K562 (cell line): ENCODE measurements around the gene ZBTB25. TPM values are rescaled to one million over a fixed set of nuclear protein-coding genes. Genes with fewer than 3 reads are reported as not detected.

Experiments used
- SFPQ ChIP-seq: fragments of 200-400 bp; formaldehyde crosslinking; IDR thresholded peaks from 2 replicates; pipeline ENCODE4 v1.6.1; 2017; ENCODE audit warnings: mild to moderate bottlenecking, low read depth, low read length, moderate library complexity
- TCF7L2 ChIP-seq: fragments of 150-350 bp; IDR thresholded peaks from 2 replicates; pipeline ENCODE4 v1.6.1; 2016; ENCODE audit warnings: low read depth, mild to moderate bottlenecking, low read length, moderate library complexity
- polyA plus RNA-seq, 8 experiments: library from polyadenylated mRNA; depleted of rRNA in 4 of 8; stranded (reverse) in 5 of 8; unstranded in 3 of 8; fragments of >200 nt; fragmentation: Nextera tagmentation in 2 of 8; fragmentation: Illumina TruSeq in 1 of 8; extraction: Ambion mirVana in 2 of 8; extraction: Trizol in 1 of 8; gene quantifications; 2 replicates each; pipeline versions ENCODE4 v1.2.1 to v1.2.3, GENCODE V29; 2011 to 2014; ENCODE audit warnings: inconsistent platforms in 1 of 8, missing spikeins in 1 of 8
- small RNA-seq: library from RNA; depleted of rRNA; stranded (forward); fragments of <200 nt; gene quantifications from one replicate; pipeline ENCODE3, GENCODE V24; 2014
- total RNA-seq, 7 experiments: library from RNA; depleted of rRNA in 6 of 7; stranded (reverse); fragments of >200 nt in 6 of 7; fragmentation: Illumina TruSeq in 2 of 7; extraction: Trizol in 2 of 7; gene quantifications; 2 replicates each; pipeline versions ENCODE4 v1.2.1 to v1.2.3, GENCODE V29; 2011 to 2021; ENCODE audit warnings: low replicate concordance in 1 of 7

ZBTB25 gene
- total and polyA plus RNA-seq, 9 of the 15 experiments (the other 6 are each of a cell fraction or from before 2014, with no cell fraction given): 0.61 to 3.9 (median 2.3) TPM

- TF ChIP-seq SFPQ (no peak), TCF7L2 (no peak)
- TF ChIP-seq, all 486 proteins: peak for 0
Observed at GRCh38 chr14:64400829-64401459, 102.7 kb downstream of the ZBTB25 start (continued).

Small RNAs within 50 kb of the gene (small RNA-seq; reads per million reads assigned to genes)
- gene AL049869.4: not detected

Other genes with a start within 250 kb of the ZBTB25 start
- gene ESR2, start 209.5 kb downstream of the ZBTB25 start, total RNA-seq (2014; rRNA removed): 2.0 and 2.1 TPM in 2 replicates
- gene ESR2, start 209.5 kb downstream of the ZBTB25 start, total RNA-seq (2014; rRNA removed; fragmentation: Illumina TruSeq; extraction: Trizol): 2.6 and 2.7 TPM in 2 replicates
- 2.0 and 2.1 TPM in 2 replicates for gene ESR2, start 209.5 kb downstream of the ZBTB25 start, total RNA-seq (2015; rRNA removed; fragmentation: Illumina TruSeq; extraction: Trizol)
- gene ESR2, start 209.5 kb downstream of the ZBTB25 start, total RNA-seq (2021): 3.0 and 3.6 TPM in 2 replicates
- 0.16 and 0.36 TPM in 2 replicates for gene ESR2, start 209.5 kb downstream of the ZBTB25 start, polyA plus RNA-seq (2011; rRNA removed)
- gene ESR2, start 209.5 kb downstream of the ZBTB25 start, polyA plus RNA-seq (2014; fragmentation: Illumina TruSeq; extraction: Trizol): 1.9 and 2.0 TPM in 2 replicates
- under 1 TPM; 0.07 to 0.15 TPM for gene ESR2, start 209.5 kb downstream of the ZBTB25 start, polyA plus RNA-seq (2014; fragmentation: Nextera tagmentation; extraction: Ambion mirVana)
- gene ESR2, start 209.5 kb downstream of the ZBTB25 start, polyA plus RNA-seq (2014; rRNA removed): 2.8 and 3.8 TPM in 2 replicates
- 93.9 and 117 TPM in 2 replicates for gene MTHFD1, start 115.5 kb downstream of the ZBTB25 start, total RNA-seq (2014; rRNA removed)
- 81.4 and 85.0 TPM in 2 replicates for gene MTHFD1, start 115.5 kb downstream of the ZBTB25 start, total RNA-seq (2014; rRNA removed; fragmentation: Illumina TruSeq; extraction: Trizol)
- 79.2 and 82.3 TPM in 2 replicates for gene MTHFD1, start 115.5 kb downstream of the ZBTB25 start, total RNA-seq (2015; rRNA removed; fragmentation: Illumina TruSeq; extraction: Trizol)
- gene MTHFD1, start 115.5 kb downstream of the ZBTB25 start, total RNA-seq (2021): 158 and 161 TPM in 2 replicates
- 58.4 and 66.7 TPM in 2 replicates for gene MTHFD1, start 115.5 kb downstream of the ZBTB25 start, polyA plus RNA-seq (2011; rRNA removed)
- 130 and 153 TPM in 2 replicates for gene MTHFD1, start 115.5 kb downstream of the ZBTB25 start, polyA plus RNA-seq (2014; fragmentation: Illumina TruSeq; extraction: Trizol)
- gene MTHFD1, start 115.5 kb downstream of the ZBTB25 start, polyA plus RNA-seq (2014; fragmentation: Nextera tagmentation; extraction: Ambion mirVana): 100 to 1,000 TPM in 1 of 2 experiments, 10 to 100 TPM in 1; 90.9 to 147 TPM
- 84.6 and 98.8 TPM in 2 replicates for gene MTHFD1, start 115.5 kb downstream of the ZBTB25 start, polyA plus RNA-seq (2014; rRNA removed)
- 0.41 and 0.50 TPM in 2 replicates for gene AKAP5, start 38.3 kb downstream of the ZBTB25 start, total RNA-seq (2014; rRNA removed)
- gene AKAP5, start 38.3 kb downstream of the ZBTB25 start, total RNA-seq (2014; rRNA removed; fragmentation: Illumina TruSeq; extraction: Trizol): 0.61 and 0.76 TPM in 2 replicates
- 0.75 and 0.94 TPM in 2 replicates for gene AKAP5, start 38.3 kb downstream of the ZBTB25 start, total RNA-seq (2015; rRNA removed; fragmentation: Illumina TruSeq; extraction: Trizol)
- gene AKAP5, start 38.3 kb downstream of the ZBTB25 start, total RNA-seq (2021): 0.35 and 0.40 TPM in 2 replicates
- gene AKAP5, start 38.3 kb downstream of the ZBTB25 start, polyA plus RNA-seq (2011; rRNA removed): 0.12 and 0.24 TPM in 2 replicates
- gene AKAP5, start 38.3 kb downstream of the ZBTB25 start, polyA plus RNA-seq (2014; fragmentation: Illumina TruSeq; extraction: Trizol): 0.32 and 0.34 TPM in 2 replicates
- under 1 TPM; 0.06 to 0.07 TPM for gene AKAP5, start 38.3 kb downstream of the ZBTB25 start, polyA plus RNA-seq (2014; fragmentation: Nextera tagmentation; extraction: Ambion mirVana)
- 0.11 and 0.40 TPM in 2 replicates for gene AKAP5, start 38.3 kb downstream of the ZBTB25 start, polyA plus RNA-seq (2014; rRNA removed)
- 4.9 and 5.3 TPM in 2 replicates for gene ZBTB1, start 932 bp upstream of the ZBTB25 start, total RNA-seq (2014; rRNA removed)
- 9.9 and 10.1 TPM in 2 replicates for gene ZBTB1, start 932 bp upstream of the ZBTB25 start, total RNA-seq (2014; rRNA removed; fragmentation: Illumina TruSeq; extraction: Trizol)
- gene ZBTB1, start 932 bp upstream of the ZBTB25 start, total RNA-seq (2015; rRNA removed; fragmentation: Illumina TruSeq; extraction: Trizol): 11.6 and 12.2 TPM in 2 replicates
- gene ZBTB1, start 932 bp upstream of the ZBTB25 start, total RNA-seq (2021): 8.1 and 9.4 TPM in 2 replicates
- 16.5 and 17.7 TPM in 2 replicates for gene ZBTB1, start 932 bp upstream of the ZBTB25 start, polyA plus RNA-seq (2011; rRNA removed)
- gene ZBTB1, start 932 bp upstream of the ZBTB25 start, polyA plus RNA-seq (2014; fragmentation: Illumina TruSeq; extraction: Trizol): 7.2 and 8.1 TPM in 2 replicates
- 1 to 10 TPM; 2.3 to 2.7 TPM for gene ZBTB1, start 932 bp upstream of the ZBTB25 start, polyA plus RNA-seq (2014; fragmentation: Nextera tagmentation; extraction: Ambion mirVana)
- 9.0 and 10.3 TPM in 2 replicates for gene ZBTB1, start 932 bp upstream of the ZBTB25 start, polyA plus RNA-seq (2014; rRNA removed)
- gene HSPA2, start 36.9 kb upstream of the ZBTB25 start, total RNA-seq (2014; rRNA removed): not detected in 2 replicates
- not detected in 2 replicates for gene HSPA2, start 36.9 kb upstream of the ZBTB25 start, total RNA-seq (2014; rRNA removed; fragmentation: Illumina TruSeq; extraction: Trizol)
- not detected in 2 replicates for gene HSPA2, start 36.9 kb upstream of the ZBTB25 start, total RNA-seq (2015; rRNA removed; fragmentation: Illumina TruSeq; extraction: Trizol)
- 0.16 TPM in 1 of 2 replicates, not detected in the other for gene HSPA2, start 36.9 kb upstream of the ZBTB25 start, total RNA-seq (2021)
- not detected in 2 replicates for gene HSPA2, start 36.9 kb upstream of the ZBTB25 start, polyA plus RNA-seq (2011; rRNA removed)
- gene HSPA2, start 36.9 kb upstream of the ZBTB25 start, polyA plus RNA-seq (2014; fragmentation: Illumina TruSeq; extraction: Trizol): not detected in 2 replicates
- gene HSPA2, start 36.9 kb upstream of the ZBTB25 start, polyA plus RNA-seq (2014; fragmentation: Nextera tagmentation; extraction: Ambion mirVana): not detected
- not detected in 2 replicates for gene HSPA2, start 36.9 kb upstream of the ZBTB25 start, polyA plus RNA-seq (2014; rRNA removed)
- gene PPP1R36, start 46.1 kb upstream of the ZBTB25 start, total RNA-seq (2014; rRNA removed): not detected in 2 replicates
- not detected in 2 replicates for gene PPP1R36, start 46.1 kb upstream of the ZBTB25 start, total RNA-seq (2014; rRNA removed; fragmentation: Illumina TruSeq; extraction: Trizol)
- gene PPP1R36, start 46.1 kb upstream of the ZBTB25 start, total RNA-seq (2015; rRNA removed; fragmentation: Illumina TruSeq; extraction: Trizol): 0.29 TPM in 1 of 2 replicates, not detected in the other
- gene PPP1R36, start 46.1 kb upstream of the ZBTB25 start, total RNA-seq (2021): not detected in 2 replicates
- gene PPP1R36, start 46.1 kb upstream of the ZBTB25 start, polyA plus RNA-seq (2011; rRNA removed): not detected in 2 replicates
- not detected in 2 replicates for gene PPP1R36, start 46.1 kb upstream of the ZBTB25 start, polyA plus RNA-seq (2014; fragmentation: Illumina TruSeq; extraction: Trizol)
- gene PPP1R36, start 46.1 kb upstream of the ZBTB25 start, polyA plus RNA-seq (2014; fragmentation: Nextera tagmentation; extraction: Ambion mirVana): not detected
- not detected in 2 replicates for gene PPP1R36, start 46.1 kb upstream of the ZBTB25 start, polyA plus RNA-seq (2014; rRNA removed)
- not detected in 2 replicates for gene PLEKHG3, start 200.6 kb upstream of the ZBTB25 start, total RNA-seq (2014; rRNA removed)
- not detected in 2 replicates for gene PLEKHG3, start 200.6 kb upstream of the ZBTB25 start, total RNA-seq (2014; rRNA removed; fragmentation: Illumina TruSeq; extraction: Trizol)
- not detected in 2 replicates for gene PLEKHG3, start 200.6 kb upstream of the ZBTB25 start, total RNA-seq (2015; rRNA removed; fragmentation: Illumina TruSeq; extraction: Trizol)
- 0.11 and 0.16 TPM in 2 replicates for gene PLEKHG3, start 200.6 kb upstream of the ZBTB25 start, total RNA-seq (2021)
- gene PLEKHG3, start 200.6 kb upstream of the ZBTB25 start, polyA plus RNA-seq (2011; rRNA removed): 0.04 TPM in 1 of 2 replicates, not detected in the other
- gene PLEKHG3, start 200.6 kb upstream of the ZBTB25 start, polyA plus RNA-seq (2014; fragmentation: Illumina TruSeq; extraction: Trizol): not detected in 2 replicates
- not detected for gene PLEKHG3, start 200.6 kb upstream of the ZBTB25 start, polyA plus RNA-seq (2014; fragmentation: Nextera tagmentation; extraction: Ambion mirVana)
- gene PLEKHG3, start 200.6 kb upstream of the ZBTB25 start, polyA plus RNA-seq (2014; rRNA removed): not detected in 2 replicates